Endothelial cell (in vitro differentiated cells): ENCODE results near the gene CPVL. TPM values are rescaled to one million over a fixed set of nuclear protein-coding genes. Genes with fewer than 3 reads are reported as not detected.
"Not testable (repeated sequence)": the region's sequence is repeated elsewhere in the genome, so short reads cannot be mapped to it uniquely, and the experiment has no call there.

Experiments used
- DNase-seq: peaks from one replicate; pipeline ENCODE4 v3.0.0; 2021; ENCODE audit warnings: low spot score
- H3K27ac Mint-ChIP-seq: one replicate; pipeline ENCODE4 v1.8.0; 2021; ENCODE audit warnings: mixed read lengths, inconsistent platforms; ENCODE audit not compliant: unreplicated experiment
- H3K27me3 Mint-ChIP-seq: one replicate; pipeline ENCODE4 v1.8.0; 2021; ENCODE audit warnings: mild to moderate bottlenecking, moderate library complexity, mixed read lengths, inconsistent platforms; ENCODE audit not compliant: unreplicated experiment
- H3K36me3 Mint-ChIP-seq: one replicate; pipeline ENCODE4 v1.8.0; 2021; ENCODE audit warnings: mild to moderate bottlenecking, low read depth, mixed read lengths, inconsistent platforms; ENCODE audit not compliant: unreplicated experiment
- H3K4me1 Mint-ChIP-seq: one replicate; pipeline ENCODE4 v1.8.0; 2021; ENCODE audit warnings: mild to moderate bottlenecking, mixed read lengths, inconsistent platforms; ENCODE audit not compliant: unreplicated experiment
- H3K4me3 Mint-ChIP-seq: one replicate; pipeline ENCODE4 v1.8.0; 2021; ENCODE audit warnings: mild to moderate bottlenecking, mixed read lengths, inconsistent platforms; ENCODE audit not compliant: unreplicated experiment
- H3K9me3 Mint-ChIP-seq: one replicate; pipeline ENCODE4 v1.8.0; 2021; ENCODE audit warnings: mixed read lengths, inconsistent platforms; ENCODE audit not compliant: unreplicated experiment
- CTCF ChIP-seq: fragments of 200-600 bp; sonication (generic); IDR thresholded peaks from one replicate; pipeline ENCODE4 v1.5.0; 2021; ENCODE audit warnings: antibody characterized with exemption; ENCODE audit not compliant: unreplicated experiment
- total RNA-seq: library from RNA; stranded (reverse); fragmentation: NEBNext Ultra II Directional; extraction: Animal tissue kit (Norgen Biotek cat#: 25700); gene quantifications from one replicate; pipeline ENCODE4 v1.2.1, GENCODE V29; 2021; ENCODE audit not compliant: unreplicated experiment

CPVL gene
- total RNA-seq, 1 donor from 2014 or later: 21.8 TPM

- Mint-ChIP-seq H3K4me3 (no peak overlapping the region), H3K4me1 (no peaks in the 10 kb centered on the region), H3K27ac (no peak overlapping the region), H3K36me3 (no peaks in the 10 kb centered on the region), H3K27me3 (peaks cover 7% of the 10 kb centered on the region), H3K9me3 (no peaks in the 10 kb centered on the region)
- no peak for TF ChIP-seq CTCF
- DNase-seq: no peak
Measured at GRCh38 chr7:29099896-29100847, 46.2 kb downstream of the CPVL start.

- no peak for DNase-seq
- H3K27me3 Mint-ChIP-seq: peaks cover 5% of the 10 kb centered on the region
- H3K4me3 Mint-ChIP-seq: no peak overlapping the region
- H3K36me3 Mint-ChIP-seq: no peaks in the 10 kb centered on the region
- no peaks in the 10 kb centered on the region for H3K9me3 Mint-ChIP-seq
- no peak overlapping the region for H3K27ac Mint-ChIP-seq
- TF ChIP-seq CTCF: no peak
- peaks cover 4% of the 10 kb centered on the region for H3K4me1 Mint-ChIP-seq
Measured at GRCh38 chr7:29096446-29096730, 49.9 kb downstream of the CPVL start.

GRCh38 chr7:29095631-29096445, 50.5 kb downstream of the CPVL start:
- TF ChIP-seq CTCF: no peak
- Mint-ChIP-seq H3K27me3 (peaks cover 5% of the 10 kb centered on the region), H3K36me3 (no peaks in the 10 kb centered on the region), H3K27ac (no peak overlapping the region), H3K4me3 (no peak overlapping the region), H3K9me3 (no peaks in the 10 kb centered on the region), H3K4me1 (peaks cover 9% of the 10 kb centered on the region)
- DNase-seq: no peak

GRCh38 chr7:29093091-29093490, 53.2 kb downstream of the CPVL start:
- not testable (repeated sequence) for H3K27ac Mint-ChIP-seq, H3K27me3 Mint-ChIP-seq, H3K4me3 Mint-ChIP-seq, DNase-seq, H3K36me3 Mint-ChIP-seq, H3K9me3 Mint-ChIP-seq
- H3K4me1 Mint-ChIP-seq: peaks cover 15% of the 10 kb centered on the region

GRCh38 chr7:29091715-29092114, 54.6 kb downstream of the CPVL start:
- DNase-seq: no peak
- Mint-ChIP-seq H3K27me3 (peaks cover 4% of the 10 kb centered on the region), H3K27ac (no peak overlapping the region), H3K9me3 (no peaks in the 10 kb centered on the region), H3K4me3 (no peak overlapping the region), H3K36me3 (no peaks in the 10 kb centered on the region), H3K4me1 (peaks cover 22% of the 10 kb centered on the region)
- TF ChIP-seq CTCF: no peak
